ENCODE results near the gene RREB1.
"Not testable (repeated sequence)": the region's sequence is repeated elsewhere in the genome, so short reads cannot be mapped to it uniquely, and the experiment has no call there.

Gene RREB1

DNA sequence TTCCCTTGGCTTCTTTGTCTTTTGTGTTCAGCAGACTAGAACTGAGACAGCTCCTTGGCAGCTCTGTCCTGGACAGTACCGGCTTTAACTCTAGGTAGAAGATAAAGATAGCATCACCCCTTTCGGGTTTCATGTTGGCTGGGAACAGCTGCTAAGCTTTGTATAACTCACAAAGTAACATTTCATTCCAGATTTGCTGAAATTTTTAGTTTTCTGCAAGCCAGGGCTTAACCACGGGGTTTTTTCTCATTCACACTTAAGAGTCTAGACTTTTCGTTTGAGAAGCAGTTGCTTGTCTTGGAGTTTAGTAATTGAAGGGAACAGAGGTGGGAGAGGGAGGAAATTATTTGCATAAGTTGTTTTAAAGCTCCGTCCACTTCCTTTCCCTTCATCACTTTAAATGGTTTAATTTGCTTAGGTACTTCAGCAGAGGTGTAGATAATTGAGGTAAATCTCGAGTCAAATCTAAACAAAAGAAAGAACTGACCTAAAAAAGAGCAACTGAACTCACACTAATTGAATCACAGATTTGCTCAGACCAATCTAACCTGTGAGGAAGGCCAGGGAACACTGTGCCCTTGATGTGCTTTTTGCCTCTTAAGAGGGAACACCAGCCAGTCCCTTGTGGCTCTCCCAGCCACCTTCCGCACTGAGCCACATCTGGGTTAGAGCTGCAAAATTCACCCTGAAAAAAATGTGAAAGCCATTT lies 48.3 kb downstream of the RREB1 start:
- ChIA-PET POLR2A (no interaction called here), CTCF (no interaction called here)
- DNase-seq (ENCODE audit: extremely low spot score), result no peak
- TF ChIP-seq CTBP1 (IDR thresholded peaks at IDR 0.05; ENCODE audit: borderline replicate concordance) (no peak), FOXK2 (IDR thresholded peaks at IDR 0.05) (no peak), ELF4 (IDR thresholded peaks at IDR 0.05) (no peak), ARNT (IDR thresholded peaks at IDR 0.05) (no peak), HDGF (IDR thresholded peaks at IDR 0.05; ENCODE audit: borderline replicate concordance) (no peak), FOXM1 (IDR thresholded peaks at IDR 0.05; ENCODE audit: borderline replicate concordance) (no peak), SP1 (IDR thresholded peaks at IDR 0.05) (no peak), TARDBP (IDR thresholded peaks at IDR 0.05) (no peak), FOXA1 (IDR thresholded peaks at IDR 0.05) (no peak), SUZ12 (IDR thresholded peaks at IDR 0.05) (no peak), L3MBTL2 (conservative IDR thresholded peaks at IDR 0.05) (no peak), NFRKB (IDR thresholded peaks at IDR 0.05) (no peak), ZNF384 (IDR thresholded peaks at IDR 0.05) (no peak), BHLHE40 (IDR thresholded peaks at IDR 0.05; ENCODE audit: borderline replicate concordance) (no peak), LEF1 (IDR thresholded peaks at IDR 0.05; ENCODE audit: borderline replicate concordance) (no peak)
- TF ChIP-seq, protein P1, sequence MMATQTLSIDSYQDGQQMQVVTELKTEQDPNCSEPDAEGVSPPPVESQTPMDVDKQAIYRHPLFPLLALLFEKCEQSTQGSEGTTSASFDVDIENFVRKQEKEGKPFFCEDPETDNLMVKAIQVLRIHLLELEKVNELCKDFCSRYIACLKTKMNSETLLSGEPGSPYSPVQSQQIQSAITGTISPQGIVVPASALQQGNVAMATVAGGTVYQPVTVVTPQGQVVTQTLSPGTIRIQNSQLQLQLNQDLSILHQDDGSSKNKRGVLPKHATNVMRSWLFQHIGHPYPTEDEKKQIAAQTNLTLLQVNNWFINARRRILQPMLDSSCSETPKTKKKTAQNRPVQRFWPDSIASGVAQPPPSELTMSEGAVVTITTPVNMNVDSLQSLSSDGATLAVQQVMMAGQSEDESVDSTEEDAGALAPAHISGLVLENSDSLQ (IDR thresholded peaks at IDR 0.05), result no peak

DNA sequence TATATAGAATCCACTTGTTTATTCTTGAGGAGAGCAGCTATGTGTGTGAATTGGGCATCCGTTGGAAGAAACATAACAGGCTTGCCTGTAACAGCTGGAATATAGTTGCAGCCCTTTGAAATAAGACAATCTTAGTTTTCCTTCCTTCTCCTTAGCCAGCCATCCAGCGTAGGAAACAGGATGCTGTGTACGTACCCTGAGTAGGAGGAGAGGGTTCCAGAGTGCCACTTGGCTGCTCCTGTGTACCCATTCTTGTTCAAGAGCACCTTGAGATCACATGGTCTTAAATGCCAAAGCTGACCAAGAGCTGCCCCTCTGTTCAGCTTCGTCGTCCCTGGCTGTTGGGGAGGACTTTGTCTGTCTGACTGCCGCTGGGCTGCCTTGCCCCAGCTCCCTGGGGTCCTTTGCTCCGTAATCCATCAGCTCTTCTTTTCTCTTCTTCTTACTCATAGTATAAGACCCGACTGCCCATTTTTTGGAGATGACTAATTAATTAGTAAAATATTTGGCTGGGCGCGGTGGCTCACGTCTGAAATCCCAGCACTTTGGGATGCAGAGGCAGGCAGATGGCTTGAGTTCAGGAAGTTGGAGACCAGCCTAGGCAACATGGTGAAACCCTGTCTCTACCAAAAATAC lies 49.0 kb downstream of the RREB1 start:
- POLR2A ChIA-PET, result no interaction called here
- no peak for TF ChIP-seq FOXM1 (IDR thresholded peaks at IDR 0.05; ENCODE audit: borderline replicate concordance)
- TF ChIP-seq TARDBP (IDR thresholded peaks at IDR 0.05), result no peak
- no peak for TF ChIP-seq LEF1 (IDR thresholded peaks at IDR 0.05; ENCODE audit: borderline replicate concordance)
- no peak for TF ChIP-seq ZNF384 (IDR thresholded peaks at IDR 0.05)
- TF ChIP-seq ARNT (IDR thresholded peaks at IDR 0.05), result no peak
- no peak for TF ChIP-seq NFRKB (IDR thresholded peaks at IDR 0.05)
- no peak for TF ChIP-seq BHLHE40 (IDR thresholded peaks at IDR 0.05; ENCODE audit: borderline replicate concordance)
- TF ChIP-seq, protein P1 (IDR thresholded peaks at IDR 0.05), result no peak
- no peak for TF ChIP-seq CTBP1 (IDR thresholded peaks at IDR 0.05; ENCODE audit: borderline replicate concordance)
- TF ChIP-seq L3MBTL2 (conservative IDR thresholded peaks at IDR 0.05), result no peak
- TF ChIP-seq ELF4 (IDR thresholded peaks at IDR 0.05), result no peak
- TF ChIP-seq SP1 (IDR thresholded peaks at IDR 0.05), result no peak
- no peak for TF ChIP-seq FOXA1 (IDR thresholded peaks at IDR 0.05)
- no peak for TF ChIP-seq HDGF (IDR thresholded peaks at IDR 0.05; ENCODE audit: borderline replicate concordance)
- TF ChIP-seq SUZ12 (IDR thresholded peaks at IDR 0.05), result no peak
- no peak for TF ChIP-seq FOXK2 (IDR thresholded peaks at IDR 0.05)
- CTCF ChIA-PET, result no interaction called here
- DNase-seq (ENCODE audit: extremely low spot score), result no peak

DNA sequence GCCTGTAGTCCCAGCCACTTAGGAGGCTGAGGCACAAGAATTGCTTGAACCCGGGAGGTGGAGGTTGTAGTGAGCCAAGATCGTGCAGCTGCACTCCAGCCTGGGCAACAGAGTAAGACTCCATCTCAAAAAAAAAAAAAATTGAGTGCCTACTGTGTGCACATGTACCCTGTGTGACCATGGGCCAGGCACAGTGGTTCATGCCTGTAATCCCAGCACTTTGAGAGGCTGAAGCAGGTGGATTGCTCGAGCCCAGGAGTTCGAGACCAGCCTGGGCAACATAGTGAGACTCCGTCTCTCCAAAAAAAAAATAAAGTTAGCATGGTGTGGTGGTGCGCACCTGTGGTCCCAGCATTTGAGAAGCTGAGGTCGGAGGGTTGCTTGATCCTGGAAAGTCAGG lies 49.5 kb downstream of the RREB1 start:
- DNase-seq (ENCODE audit: extremely low spot score); POLR2A ChIA-PET; CTCF ChIA-PET: not testable (repeated sequence)

- CTCF ChIA-PET, result interaction anchor here (0.5 to 0.9 kb wide), 2 partner anchors 8 to 48 kb away, joined by 4 to 11 read pairs; no protein-coding TSS in a partner anchor
- no peak for TF ChIP-seq CTBP1 (IDR thresholded peaks at IDR 0.05; ENCODE audit: borderline replicate concordance)
- TF ChIP-seq TARDBP (IDR thresholded peaks at IDR 0.05), result no peak
- DNase-seq (ENCODE audit: extremely low spot score), result no peak
- POLR2A ChIA-PET, result no interaction called here
Observed at GRCh38 chr6:7157752-7158616, 50.2 kb downstream of the RREB1 start.

GRCh38 chr6:7159790-7160525 lies 52.2 kb downstream of the RREB1 start:
- no peak for TF ChIP-seq SP1 (IDR thresholded peaks at IDR 0.05)
- no peak for TF ChIP-seq SUZ12 (IDR thresholded peaks at IDR 0.05)
- TF ChIP-seq L3MBTL2 (conservative IDR thresholded peaks at IDR 0.05), result no peak
- TF ChIP-seq TARDBP (IDR thresholded peaks at IDR 0.05), result no peak
- no peak for TF ChIP-seq ZNF384 (IDR thresholded peaks at IDR 0.05)
- TF ChIP-seq FOXK2 (IDR thresholded peaks at IDR 0.05), result no peak
- no peak for DNase-seq (ENCODE audit: extremely low spot score)
- ChIA-PET CTCF (no interaction called here), POLR2A (no interaction called here)

GRCh38 chr6:7161253-7161623 lies 53.5 kb downstream of the RREB1 start:
- POLR2A ChIA-PET, result no interaction called here
- DNase-seq (ENCODE audit: extremely low spot score), result no peak
- CTCF ChIA-PET, result no interaction called here
- TF ChIP-seq TARDBP (IDR thresholded peaks at IDR 0.05), result no peak
- no peak for TF ChIP-seq HDGF (IDR thresholded peaks at IDR 0.05; ENCODE audit: borderline replicate concordance)
- TF ChIP-seq CTBP1 (IDR thresholded peaks at IDR 0.05; ENCODE audit: borderline replicate concordance), result no peak
- TF ChIP-seq NFRKB (IDR thresholded peaks at IDR 0.05), result no peak
- no peak for TF ChIP-seq L3MBTL2 (conservative IDR thresholded peaks at IDR 0.05)
- TF ChIP-seq LEF1 (IDR thresholded peaks at IDR 0.05; ENCODE audit: borderline replicate concordance), result no peak
- TF ChIP-seq FOXK2 (IDR thresholded peaks at IDR 0.05), result no peak
- no peak for TF ChIP-seq ELF4 (IDR thresholded peaks at IDR 0.05)
- no peak for TF ChIP-seq FOXM1 (IDR thresholded peaks at IDR 0.05; ENCODE audit: borderline replicate concordance)
- TF ChIP-seq SP1 (IDR thresholded peaks at IDR 0.05), result no peak
- TF ChIP-seq SUZ12 (IDR thresholded peaks at IDR 0.05), result no peak
